Measurements from ENCODE around the gene RBM14. TPM values are rescaled to one million over a fixed set of nuclear protein-coding genes. Genes with fewer than 3 reads are reported as not detected.

Gene RBM14
- total and polyA plus RNA-seq, 2 of the 4 experiments (the other 2 are of a cell fraction), result 9.3 to 31.1 TPM

- no peak overlapping the region for H3K27ac ChIP-seq (ENCODE audit: insufficient read depth, low read length)
Observed at GRCh38 chr11:66651016-66651415, 34.6 kb downstream of the RBM14 start.

More at GRCh38 chr11:66651016-66651415, 34.6 kb downstream of the RBM14 start:
- H2AFZ ChIP-seq (replicated peaks; ENCODE audit: low read length, poor library complexity), result no peak overlapping the region
- ATAC-seq (ENCODE audit: low read depth) (no peak), DNase-seq (peak; percentile 66)
- H3K4me3 ChIP-seq (ENCODE audit: insufficient read depth, low read depth, low read length), result no peak overlapping the region
- H3K4me1 ChIP-seq (ENCODE audit: control insufficient read depth, insufficient read depth, low read length), result peaks cover under 1% of the 10 kb centered on the region; the same call in 1 of the 2 replicates
- no peak for TF ChIP-seq MXI1 (IDR thresholded peaks at IDR 0.05; ENCODE audit: borderline replicate concordance, low read depth, low read length)
- TF ChIP-seq MAZ (IDR thresholded peaks at IDR 0.05; ENCODE audit: borderline replicate concordance, low read depth, low read length), result no peak
- TF ChIP-seq ELK1 (IDR thresholded peaks at IDR 0.05; ENCODE audit: borderline replicate concordance, low read depth, low read length), result no peak
- TF ChIP-seq BHLHE40 (IDR thresholded peaks at IDR 0.05; ENCODE audit: low read depth, low read length), result no peak
- no peak for TF ChIP-seq USF2 (IDR thresholded peaks at IDR 0.05; ENCODE audit: low read depth, low read length)
- TF ChIP-seq SMC3 (IDR thresholded peaks at IDR 0.05; ENCODE audit: low read depth, low read length), result no peak
- TF ChIP-seq NFE2L2 (IDR thresholded peaks at IDR 0.05; ENCODE audit: low read depth, low read length), result no peak
- TF ChIP-seq FOS (IDR thresholded peaks at IDR 0.05; ENCODE audit: low read depth, low read length), result no peak
- no peak for TF ChIP-seq CEBPB (IDR thresholded peaks at IDR 0.05; ENCODE audit: low read depth, low read length)
- TF ChIP-seq RFX5 (IDR thresholded peaks at IDR 0.05; ENCODE audit: low read depth, low read length), result no peak
- no peak for TF ChIP-seq MAFK (IDR thresholded peaks at IDR 0.05; ENCODE audit: low read depth, low read length)
- TF ChIP-seq CHD1 (IDR thresholded peaks at IDR 0.05; ENCODE audit: low read depth, low read length), result no peak
- no peak for TF ChIP-seq POLR2A (IDR thresholded peaks at IDR 0.05; ENCODE audit: low read depth, low read length)
- TF ChIP-seq RAD21 (IDR thresholded peaks at IDR 0.05; ENCODE audit: low read length), result no peak
- no peak for TF ChIP-seq RCOR1 (IDR thresholded peaks at IDR 0.05; ENCODE audit: insufficient replicate concordance, low read length)
- no peak for TF ChIP-seq CTCF (conservative IDR thresholded peaks at IDR 0.05; ENCODE audit: low read depth, low read length)
- dilution Hi-C loops (cut with HindIII; ENCODE audit: low sequenced_read_pairs, unreplicated experiment), result no loop called here
- H3K9ac ChIP-seq (ENCODE audit: low read depth, low read length), result no peak overlapping the region
- no peak overlapping the region for H3K23ac ChIP-seq (ENCODE audit: low read depth, low read length)
- in situ Hi-C loops (cut with MboI; ENCODE audit: low sequenced_read_pairs), result no loop called here
- H2BK5ac ChIP-seq (ENCODE audit: low read depth, low read length, poor library complexity, severe bottlenecking), result no peak overlapping the region
- peaks cover 15% of the 10 kb centered on the region for H3K9me1 ChIP-seq (ENCODE audit: insufficient read depth, low read length)
- no peak overlapping the region for H3K56ac ChIP-seq (ENCODE audit: extremely low read depth, insufficient read depth, low read length)
- no peak overlapping the region for H4K8ac ChIP-seq (ENCODE audit: low read depth in 2 of 2, low read length in 2 of 2)
- no peak overlapping the region for H3K18ac ChIP-seq (ENCODE audit: low read depth, low read length)
- no peaks in the 10 kb centered on the region for H3K9me3 ChIP-seq (ENCODE audit: control insufficient read depth, insufficient read depth, low read length)
- no peak overlapping the region for H2BK15ac ChIP-seq (ENCODE audit: low read depth, low read length)
- no peak overlapping the region for H3K14ac ChIP-seq (replicated peaks; ENCODE audit: low read depth, low read length)
- no peak overlapping the region for H3K4me2 ChIP-seq (ENCODE audit: low read depth, low read length)
- H3K79me1 ChIP-seq (ENCODE audit: low read depth in 1 of 2, low read length in 2 of 2), result peaks cover 43 to 76% of the 10 kb centered on the region in 2 experiments
- ChIA-PET CTCF (no interaction called here), POLR2A (ENCODE audit: unreplicated experiment) (no interaction called here)
- peaks cover 61% of the 10 kb centered on the region for H4K20me1 ChIP-seq (ENCODE audit: insufficient read depth, low read length)
- no peak overlapping the region for H4K91ac ChIP-seq (ENCODE audit: insufficient read depth, low read depth, low read length)
- no TSS peak for BruUV-seq (replicated peaks)
- no peak overlapping the region for H2BK120ac ChIP-seq (ENCODE audit: low read depth, low read length)
- H3K27me3 ChIP-seq (ENCODE audit: control insufficient read depth, insufficient read depth, low read length), result no peaks in the 10 kb centered on the region
- intact Hi-C loops (cut with micrococcal nuclease), result no loop called here
- no peak overlapping the region for H4K5ac ChIP-seq (ENCODE audit: low read depth, low read length)
- H3K36me3 ChIP-seq (ENCODE audit: control insufficient read depth, insufficient read depth, low read length), result peaks cover 46% of the 10 kb centered on the region
- no peak overlapping the region for H3K4ac ChIP-seq (ENCODE audit: low read depth, low read length)
- no peak overlapping the region for H2AK9ac ChIP-seq (replicated peaks; ENCODE audit: low read depth, low read length, poor library complexity)
- no CpG with 5 or more reads among the region's 2 CpGs for WGBS, 2 experiments (ENCODE audit: extremely low coverage in 2 of 2, insufficient read length in 1 of 2)
- H2AK5ac ChIP-seq (ENCODE audit: low read depth, low read length), result no peak overlapping the region
- H2BK20ac ChIP-seq (ENCODE audit: low read depth, low read length), result no peak overlapping the region

Data from IMR-90 (cell line).